Stimulated activated CD4-positive, alpha-beta T cell treated with anti-CD3 and anti-CD28 coated beads, Interleukin-12 subunit alpha, Interleukin-12 subunit beta, amount 100 ng/mL, for 48 hours (primary cell): ENCODE results near the gene PROCR.
"Not testable (repeated sequence)": the region's sequence is repeated elsewhere in the genome, so short reads cannot be mapped to it uniquely, and the experiment has no call there.

ENCODE experiments used
- DNase-seq, 3 donors: peaks; one replicate each; pipeline ENCODE4 v3.0.0-alpha.2; 2020; ENCODE audit warnings: low read depth in 2 of 3, low spot score in 1 of 3

PROCR gene

DNA sequence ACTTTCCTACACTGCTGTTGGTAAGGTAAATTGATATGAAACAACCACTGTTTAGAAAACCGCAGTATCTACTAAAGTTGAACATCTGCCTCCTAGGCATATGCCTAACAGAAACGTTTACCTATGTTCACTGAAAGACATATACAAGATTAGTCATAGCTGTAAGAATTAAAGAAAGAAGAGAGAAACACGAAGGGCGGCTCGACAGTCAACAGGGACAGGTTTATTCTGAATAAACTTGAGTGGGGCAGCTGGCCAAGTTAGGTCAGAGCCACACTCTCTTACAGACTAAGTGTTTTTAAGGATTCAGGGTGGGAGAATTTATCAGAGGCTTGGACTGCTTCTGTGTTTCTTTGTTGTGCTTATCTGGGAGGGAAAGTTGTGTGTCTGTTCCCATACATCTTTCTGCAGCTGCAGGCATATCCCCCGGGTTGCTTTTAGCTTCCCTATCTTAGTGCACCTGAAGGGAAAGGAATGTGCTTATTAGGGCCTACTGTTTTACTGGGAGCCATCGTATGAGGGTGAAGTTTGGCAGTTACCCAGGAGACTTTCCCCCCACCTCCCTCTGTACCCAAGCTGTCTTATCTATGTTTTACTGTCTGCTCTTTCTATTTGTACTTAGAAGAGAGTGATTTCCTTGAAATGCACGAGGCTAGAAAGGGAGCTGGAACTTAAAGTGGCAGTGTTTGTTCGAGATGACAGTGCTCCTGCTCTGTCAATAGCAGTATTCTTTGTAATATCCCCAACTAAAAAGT is 20.4 kb downstream of the PROCR start:
- no peak for DNase-seq

DNA sequence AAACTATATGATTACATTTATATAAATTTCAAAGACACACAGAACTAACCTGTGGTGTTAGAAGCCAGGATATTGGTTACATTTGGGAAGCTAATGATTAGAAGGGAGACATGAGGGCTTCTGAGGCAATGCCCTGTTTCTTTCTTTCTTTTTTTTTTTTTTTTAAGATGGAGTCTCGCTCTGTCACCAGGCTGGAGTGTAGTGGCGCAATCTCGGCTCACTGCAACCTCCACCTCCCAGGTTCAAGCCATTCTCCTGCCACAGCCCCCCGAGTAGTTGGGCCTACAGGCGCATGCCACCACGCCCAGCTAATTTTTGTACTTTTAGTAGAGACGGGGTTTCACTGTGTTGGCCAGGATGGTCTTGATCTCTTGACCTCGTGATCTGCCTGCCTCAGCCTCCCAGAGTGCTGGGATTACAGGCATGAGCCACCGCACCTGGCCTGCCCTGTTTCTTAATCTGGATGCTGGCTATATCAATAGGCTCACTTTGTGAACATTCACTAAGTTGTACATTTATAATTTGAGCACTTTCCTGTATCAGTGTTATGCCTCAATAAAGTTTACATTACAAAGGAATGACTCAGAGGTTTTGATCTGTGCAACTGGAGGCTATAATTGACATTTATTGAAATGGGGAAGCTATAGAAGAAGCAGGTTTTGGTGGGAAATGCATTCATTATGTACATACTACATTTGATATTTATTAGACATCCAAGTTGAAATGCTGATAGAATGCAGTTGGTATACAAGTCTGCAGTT is 21.3 kb downstream of the PROCR start:
- not testable (repeated sequence) for DNase-seq

DNA sequence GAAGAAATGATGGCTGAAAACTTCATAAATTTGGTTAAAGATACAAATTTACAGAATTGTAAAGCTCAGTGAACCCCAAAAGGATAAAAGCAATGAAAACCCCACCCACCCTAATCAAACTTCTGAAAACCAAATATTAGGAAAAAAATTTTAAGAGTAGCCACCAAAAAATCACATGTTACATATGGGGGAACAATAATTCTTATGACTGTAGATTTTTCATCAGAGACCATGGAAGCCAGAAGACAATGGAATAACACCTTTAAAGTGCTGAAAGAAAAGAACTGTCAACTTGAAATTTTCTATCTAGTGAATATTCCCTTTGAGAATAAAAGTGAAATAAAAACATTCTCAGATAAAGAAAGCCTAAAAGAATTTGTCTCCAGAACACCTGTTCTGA is 24.4 kb downstream of the PROCR start:
- no peak for DNase-seq

DNA sequence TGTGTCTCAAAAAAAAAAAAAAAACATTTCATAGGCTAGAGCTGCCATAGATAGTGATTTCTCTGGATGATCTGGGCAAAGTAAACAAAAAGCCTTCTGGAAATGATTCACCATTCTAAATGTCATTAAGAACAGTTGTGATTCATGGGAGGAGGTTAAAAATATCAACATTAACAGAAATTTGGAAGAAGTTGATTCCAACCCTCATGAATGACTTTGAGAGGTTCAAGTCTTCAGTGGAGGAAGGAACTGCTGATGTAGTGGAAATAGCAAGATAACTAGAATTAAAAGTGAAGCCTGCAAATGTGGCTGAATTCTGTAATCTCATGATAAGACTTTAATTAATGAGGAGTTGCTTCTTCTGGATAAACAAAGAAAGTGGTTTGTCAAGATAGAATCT is 27.9 kb downstream of the PROCR start:
- DNase-seq, result no peak

DNA sequence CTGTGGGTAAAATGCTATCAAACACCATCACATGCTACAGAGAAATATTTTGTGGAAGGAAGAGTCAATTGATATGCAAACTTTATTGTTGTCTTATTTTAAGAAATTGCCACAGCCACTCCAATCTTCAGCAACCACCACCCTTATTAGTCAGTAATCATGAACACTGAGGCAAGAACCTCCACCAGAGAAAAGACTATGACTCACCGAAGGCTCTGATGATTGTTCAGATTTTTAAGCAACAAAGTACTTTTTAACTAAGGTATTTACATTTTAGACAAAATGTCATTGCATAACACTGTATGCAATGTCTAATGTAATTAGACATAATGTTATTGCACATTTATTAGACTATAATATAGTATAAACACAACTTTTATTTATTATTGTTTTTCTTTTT is 28.4 kb downstream of the PROCR start:
- no peak for DNase-seq

DNA sequence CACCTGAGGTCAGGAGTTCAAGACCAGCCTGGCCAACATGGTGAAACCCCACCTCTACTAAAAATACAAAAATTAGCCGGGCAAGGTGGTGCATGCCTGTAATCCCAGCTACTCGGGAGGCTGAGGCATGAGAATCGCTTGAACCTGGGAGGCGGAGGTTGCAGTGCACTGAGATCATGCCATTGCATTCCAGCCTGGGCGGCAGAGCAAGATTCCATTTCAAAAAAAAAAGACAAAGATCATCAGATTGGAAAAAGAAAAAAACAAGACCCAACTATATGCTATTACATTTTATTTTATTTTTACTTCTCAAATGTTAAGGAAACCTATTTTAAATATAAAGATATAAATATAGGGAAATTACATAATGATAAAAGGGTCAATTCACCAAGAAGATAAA is 29.6 kb downstream of the PROCR start:
- DNase-seq, result not testable (repeated sequence)

DNA sequence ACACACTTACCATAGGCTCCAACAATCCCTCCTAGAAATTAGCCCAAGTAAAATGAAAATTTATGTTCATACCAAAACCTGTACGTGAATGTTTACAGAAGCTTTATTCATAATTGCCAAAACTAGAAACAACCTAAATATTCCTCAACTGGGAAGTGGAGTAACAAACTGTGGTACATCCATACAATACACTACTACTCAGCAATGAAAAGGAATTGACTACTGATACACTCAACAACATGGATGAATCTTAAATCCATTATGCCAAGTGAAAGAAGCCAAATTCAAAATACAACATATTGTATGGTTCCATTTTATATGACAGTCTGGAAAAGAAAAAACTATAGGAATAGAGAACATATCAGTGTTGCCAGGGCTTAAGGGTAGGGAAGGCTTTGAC is 34.9 kb downstream of the PROCR start:
- DNase-seq, result no peak

DNA sequence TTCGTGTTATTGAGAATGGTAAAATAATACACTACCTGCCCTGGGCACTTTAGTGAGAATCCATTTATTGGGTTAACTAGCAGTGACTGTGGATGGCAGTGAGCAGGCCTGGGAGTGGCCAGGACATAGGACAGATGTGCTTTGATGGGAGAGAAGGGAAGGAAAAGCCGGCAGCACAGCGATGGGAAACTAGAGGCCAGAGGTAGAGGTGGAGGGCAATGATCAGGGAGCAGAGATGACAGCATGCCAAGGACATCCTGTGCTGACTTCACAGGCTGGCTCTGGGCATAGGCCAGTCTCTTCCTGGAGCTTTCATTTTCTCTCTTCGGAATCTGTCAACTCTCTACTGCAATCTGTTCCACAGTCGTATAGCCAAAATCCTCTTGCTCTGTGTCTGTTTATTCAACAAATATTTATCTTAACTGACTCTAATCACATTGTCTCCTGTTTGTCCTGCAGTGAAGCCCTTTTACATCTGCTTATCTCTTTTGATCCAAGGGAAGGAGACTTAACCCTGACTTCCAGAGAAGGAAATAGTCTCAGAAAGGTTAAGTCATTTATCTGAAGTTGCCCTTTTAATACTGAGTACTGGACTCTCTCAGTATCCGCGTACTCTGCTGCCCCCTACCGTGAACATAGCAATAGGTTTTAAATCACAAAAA is 36.2 kb downstream of the PROCR start:
- peak; percentile 56 to 84 (median 66) for DNase-seq

DNA sequence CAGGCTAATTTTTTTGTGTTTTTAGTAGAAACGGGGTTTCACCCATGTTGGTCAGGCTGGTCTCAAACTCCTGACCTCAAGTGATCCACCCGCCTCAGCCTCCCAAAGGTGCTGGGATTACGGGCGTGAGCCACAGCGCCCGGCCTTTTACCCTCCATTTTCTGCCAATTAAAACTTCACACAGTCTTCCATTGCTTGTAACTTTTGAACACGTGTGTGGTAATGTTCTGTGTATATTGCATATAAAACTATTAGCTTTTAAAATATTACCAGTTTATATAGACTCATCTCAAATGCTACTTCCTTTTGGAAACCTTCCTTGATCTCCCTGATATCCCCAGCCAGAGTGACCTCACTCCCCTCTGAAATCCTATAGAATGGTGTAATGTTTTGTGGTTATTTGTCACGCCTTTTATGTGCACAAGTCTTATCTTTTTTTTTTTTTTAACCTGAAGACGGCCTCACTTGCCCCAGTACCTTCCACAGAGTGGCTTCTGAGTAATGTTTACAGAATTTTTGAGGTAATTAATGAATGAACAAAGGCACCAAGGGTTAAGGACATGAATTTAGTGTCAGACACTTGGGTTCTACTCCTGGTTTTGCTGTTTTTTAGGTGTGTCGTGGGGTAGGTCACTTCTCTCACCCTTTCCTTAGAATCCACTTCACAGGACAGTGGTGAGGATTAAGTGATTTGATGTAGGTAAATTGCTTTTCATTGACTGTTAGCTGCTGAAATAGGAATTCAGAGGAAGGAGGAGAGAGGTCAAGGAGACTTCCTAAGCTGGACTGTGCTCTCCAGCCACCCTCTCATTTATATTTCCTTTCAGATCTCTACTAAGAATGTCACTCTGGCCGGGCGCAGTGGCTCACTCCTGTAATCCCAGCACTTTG is 43.4 kb downstream of the PROCR start:
- no peak for DNase-seq

DNA sequence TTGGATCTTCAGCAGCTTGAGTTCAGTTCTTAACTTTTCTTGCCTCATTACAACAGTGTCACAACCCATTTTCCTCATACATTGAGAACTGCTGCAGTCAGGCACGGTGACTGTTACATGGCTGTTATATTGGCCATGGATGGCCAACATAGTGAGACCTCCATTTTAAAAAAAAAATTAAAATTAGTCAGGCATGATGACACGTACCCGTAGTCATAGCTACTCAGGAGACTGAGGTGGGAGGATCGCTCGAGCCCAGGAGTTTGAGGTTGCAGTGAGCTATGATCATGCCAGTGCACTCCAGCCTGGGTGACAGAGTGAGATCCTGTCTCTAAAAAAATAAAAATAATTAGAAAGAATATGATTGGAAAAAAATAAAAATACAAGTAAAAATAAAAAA is 44.7 kb downstream of the PROCR start:
- no peak for DNase-seq

DNA sequence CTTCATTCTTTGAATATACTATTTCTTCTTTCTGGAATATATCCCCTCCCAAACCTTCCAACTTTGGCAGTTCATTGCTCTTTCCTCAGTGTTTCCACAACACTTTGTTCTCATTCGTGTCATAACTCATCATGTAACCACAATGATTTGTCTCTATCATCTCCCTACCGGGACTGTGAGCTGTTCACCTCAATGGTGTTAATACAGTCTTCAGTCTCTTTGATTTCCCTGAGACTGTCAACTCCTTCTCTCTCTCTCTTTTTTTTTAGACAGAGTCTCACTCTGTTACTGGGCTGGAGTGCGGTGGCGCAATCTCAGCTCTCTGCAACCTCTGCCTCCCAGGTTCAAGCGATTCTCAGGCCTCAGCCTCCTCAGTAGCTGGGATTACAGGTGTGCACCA is 52.1 kb downstream of the PROCR start:
- DNase-seq, result no peak

DNA sequence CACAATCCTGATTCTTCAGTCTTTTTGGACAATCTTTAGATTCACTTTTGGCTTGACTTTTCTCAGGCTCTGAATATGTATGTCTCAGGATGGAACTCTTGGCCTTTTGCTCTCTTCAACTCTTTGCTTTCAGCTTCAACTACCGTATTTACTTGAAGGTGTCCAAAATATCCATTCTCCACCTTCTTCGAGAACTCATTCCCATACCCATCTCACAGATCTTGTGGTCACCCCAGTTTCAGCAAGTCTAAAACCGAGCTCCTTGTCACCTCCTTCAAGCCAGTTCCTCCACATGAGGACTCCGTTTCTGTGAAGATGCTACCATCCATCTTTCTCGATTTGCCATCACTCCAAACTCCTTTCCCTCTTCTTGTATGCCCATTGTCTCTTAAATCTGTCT is 52.7 kb downstream of the PROCR start:
- DNase-seq, result no peak

DNA sequence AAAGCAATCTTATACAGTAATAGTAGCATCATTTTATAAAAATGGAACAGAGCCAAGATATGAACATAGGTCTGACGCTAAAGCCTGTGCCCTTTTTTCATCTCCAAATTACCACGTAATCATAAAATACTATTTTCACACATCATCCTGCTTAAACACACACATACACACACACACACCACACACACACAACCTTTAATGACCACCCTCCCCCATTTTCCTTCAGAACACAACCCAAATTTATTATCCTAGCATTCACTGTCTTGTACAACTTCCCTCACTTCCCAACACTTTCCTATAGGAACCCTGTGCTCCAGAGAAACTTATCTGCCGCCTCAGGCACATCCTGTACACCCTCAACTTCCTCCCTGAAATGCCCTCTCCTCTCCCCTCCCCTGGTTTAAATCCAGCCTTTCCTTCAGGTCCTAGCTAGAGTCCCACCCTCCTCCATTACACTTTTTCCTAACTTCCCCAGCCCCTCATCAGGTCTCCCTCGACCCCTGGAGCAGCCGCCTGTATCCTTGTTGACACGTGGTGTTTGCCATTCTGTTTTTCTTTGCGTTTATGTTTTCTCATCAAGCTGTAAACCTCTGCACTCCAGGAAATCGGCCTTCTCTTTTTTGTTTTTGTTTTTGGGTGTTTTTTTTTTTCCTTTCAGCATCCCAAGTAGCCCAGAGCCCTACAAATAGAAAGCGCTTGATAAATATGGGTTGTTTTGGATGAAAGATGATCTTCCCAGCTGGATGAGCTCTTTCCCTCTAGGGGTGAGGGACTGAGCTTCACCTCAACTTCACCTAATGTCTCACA is 53.6 kb downstream of the PROCR start:
- DNase-seq, result no peak

DNA sequence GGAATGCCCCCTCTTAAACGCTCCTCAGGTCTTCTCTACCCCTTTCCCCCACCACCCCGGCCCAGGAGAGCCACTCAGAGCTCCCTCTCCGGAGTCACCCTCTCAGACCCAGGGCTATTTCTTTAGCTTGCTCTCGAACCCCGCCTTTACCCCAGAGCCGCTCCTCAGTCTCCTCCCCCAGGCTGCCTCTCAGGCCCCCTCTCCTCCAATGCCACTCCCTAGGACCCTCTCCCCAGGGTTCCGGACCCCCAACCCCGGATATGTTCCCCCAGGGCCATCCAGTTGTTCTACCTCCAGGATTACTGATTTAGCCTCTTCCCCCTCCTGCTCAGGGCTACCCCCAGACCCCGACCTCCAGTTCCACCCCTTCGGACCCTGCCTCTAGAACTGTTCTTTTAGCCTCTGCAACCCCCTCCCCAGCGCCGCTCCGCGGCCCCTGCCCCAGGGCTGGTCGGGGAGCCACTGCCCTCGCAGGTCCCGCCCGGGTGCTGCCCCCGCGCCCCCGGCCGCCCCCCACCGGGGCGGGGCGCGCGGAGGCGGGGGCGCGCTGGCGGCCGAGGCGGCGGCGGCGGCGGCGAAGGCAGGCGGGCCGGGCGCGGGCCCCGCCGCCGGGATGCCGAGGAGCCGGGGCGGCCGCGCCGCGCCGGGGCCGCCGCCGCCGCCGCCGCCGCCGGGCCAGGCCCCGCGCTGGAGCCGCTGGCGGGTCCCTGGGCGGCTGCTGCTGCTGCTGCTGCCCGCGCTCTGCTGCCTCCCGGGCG is 54.4 kb downstream of the PROCR start, which contains the start of gene MMP24:
TSS of gene MMP24 (plus strand) at position 565 of the 758 bp plus-strand sequence. CDS start at position 614, 49 bp downstream.
- DNase-seq, result no peak
